NCI-H2107 treated with DMSO at 0.1 percent for 48 hours (cell line): ENCODE results near the gene TMEM245.
"Not testable (repeated sequence)": the region's sequence is repeated elsewhere in the genome, so short reads cannot be mapped to it uniquely, and the experiment has no call there.

Experiments used
- DNase-seq: peaks from one replicate; lab custom pipeline; 2025; ENCODE audit not compliant: unreplicated experiment; lab: John Stamatoyannopoulos, UW

The TMEM245 gene

DNA sequence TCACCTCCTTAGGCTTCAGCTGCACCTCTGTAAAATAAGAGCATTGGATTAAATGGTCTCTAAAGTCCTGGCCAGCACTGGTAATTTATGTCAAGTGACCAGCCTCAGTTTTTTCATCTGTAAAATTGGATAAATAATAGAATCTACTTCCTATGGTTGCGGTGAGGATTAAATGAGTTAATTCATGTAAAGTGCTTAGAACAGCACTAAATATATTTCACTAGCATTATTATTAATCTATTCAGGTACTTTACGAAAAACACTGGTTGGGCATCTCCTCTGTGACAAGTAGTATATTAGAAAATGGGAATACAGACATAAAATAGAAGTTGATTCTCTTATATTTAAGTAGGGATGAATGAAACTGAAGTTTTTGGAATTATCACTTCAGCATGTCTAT lies 13.8 kb upstream of the TMEM245 start:
- DNase-seq, result no peak

GRCh38 chr9:109132567-109133021 lies 12.8 kb upstream of the TMEM245 start:
- DNase-seq, result no peak

- no peak for DNase-seq
These were observed 9.9 kb upstream of the TMEM245 start for GRCh38 chr9:109129470-109130197.

DNA sequence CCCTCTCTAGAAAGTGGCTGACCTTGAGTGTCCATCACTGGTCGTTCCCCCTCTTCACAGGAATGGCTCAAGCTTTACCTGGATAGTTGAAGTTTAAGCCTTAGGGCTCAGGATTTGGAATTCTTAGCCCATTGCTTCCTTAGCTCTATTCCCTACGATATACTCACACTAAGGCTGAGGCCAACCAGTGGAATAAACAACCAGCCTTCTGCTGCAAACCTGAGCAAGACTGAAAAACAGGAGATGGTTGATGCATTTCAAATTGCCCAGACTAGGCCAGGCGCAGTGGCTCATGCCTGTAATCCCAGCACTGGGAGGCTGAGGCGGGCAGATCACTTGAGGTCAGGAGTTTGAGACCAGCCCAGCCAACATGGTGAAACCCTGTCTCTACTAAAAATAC lies 6.9 kb upstream of the TMEM245 start:
- DNase-seq, result not testable (repeated sequence)

DNA sequence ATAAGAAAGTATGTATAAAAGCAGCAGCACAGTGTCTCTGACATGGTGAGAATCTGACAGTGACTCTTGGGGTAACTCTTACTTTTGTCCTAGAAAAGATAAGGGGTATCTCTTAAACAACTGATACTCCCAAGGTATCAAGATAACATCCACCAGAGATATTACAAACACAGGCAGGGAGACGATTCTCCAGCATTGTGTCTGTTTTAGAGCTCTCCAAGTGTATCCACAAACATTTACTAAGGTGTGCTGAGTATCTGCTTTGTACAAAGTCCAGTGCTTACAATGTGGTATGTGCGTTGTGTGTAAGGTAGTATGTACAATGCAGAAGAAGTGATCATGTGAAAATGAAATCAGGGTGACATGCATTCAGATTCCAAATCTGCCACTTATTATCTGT lies 4.4 kb upstream of the TMEM245 start:
- no peak for DNase-seq

DNA sequence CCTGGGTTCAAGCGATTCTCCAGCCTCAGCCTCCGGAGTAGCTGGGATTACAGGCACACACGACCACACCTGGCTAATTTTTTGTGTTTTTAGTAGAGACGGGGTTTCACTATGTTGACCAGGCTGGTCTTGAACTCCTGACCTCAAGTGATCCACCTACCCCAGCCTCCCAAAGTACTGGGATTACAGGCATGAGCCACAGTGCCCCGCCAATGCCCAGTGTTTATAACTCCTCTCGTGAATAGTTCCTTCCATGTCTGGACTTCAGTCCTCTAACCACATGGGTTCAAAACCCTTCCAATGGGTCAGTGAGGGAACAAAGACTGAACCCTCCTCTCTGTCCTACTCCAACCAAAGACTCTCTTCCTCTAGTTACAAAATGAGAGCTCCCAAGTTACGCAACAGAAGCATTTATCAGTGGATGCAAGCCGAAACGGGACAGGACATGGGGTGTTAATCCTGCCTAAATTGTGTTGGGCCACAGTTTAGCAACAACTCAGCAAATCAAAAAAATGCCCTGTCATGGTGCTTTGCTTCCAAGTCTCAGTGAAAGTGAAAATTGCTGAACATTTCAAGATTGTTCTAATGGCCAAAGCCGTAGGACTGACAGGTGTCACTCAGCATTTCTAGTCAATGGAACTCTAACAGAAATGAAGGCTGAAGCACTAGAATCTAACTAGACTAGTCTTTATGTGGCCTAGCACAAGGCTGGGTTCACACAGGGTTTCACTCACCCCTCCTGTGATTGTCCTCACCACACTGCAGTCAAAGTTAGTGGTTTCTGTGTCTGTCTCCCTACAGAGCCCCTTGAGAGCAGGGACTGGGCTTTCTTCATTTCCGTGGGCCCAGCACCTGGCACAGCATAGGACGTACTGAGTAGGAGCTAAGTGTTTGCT lies 3.2 kb upstream of the TMEM245 start:
- DNase-seq, result no peak

- no peak for DNase-seq
These were observed 1.6 kb upstream of the TMEM245 start for GRCh38 chr9:109121232-109121796.

DNA sequence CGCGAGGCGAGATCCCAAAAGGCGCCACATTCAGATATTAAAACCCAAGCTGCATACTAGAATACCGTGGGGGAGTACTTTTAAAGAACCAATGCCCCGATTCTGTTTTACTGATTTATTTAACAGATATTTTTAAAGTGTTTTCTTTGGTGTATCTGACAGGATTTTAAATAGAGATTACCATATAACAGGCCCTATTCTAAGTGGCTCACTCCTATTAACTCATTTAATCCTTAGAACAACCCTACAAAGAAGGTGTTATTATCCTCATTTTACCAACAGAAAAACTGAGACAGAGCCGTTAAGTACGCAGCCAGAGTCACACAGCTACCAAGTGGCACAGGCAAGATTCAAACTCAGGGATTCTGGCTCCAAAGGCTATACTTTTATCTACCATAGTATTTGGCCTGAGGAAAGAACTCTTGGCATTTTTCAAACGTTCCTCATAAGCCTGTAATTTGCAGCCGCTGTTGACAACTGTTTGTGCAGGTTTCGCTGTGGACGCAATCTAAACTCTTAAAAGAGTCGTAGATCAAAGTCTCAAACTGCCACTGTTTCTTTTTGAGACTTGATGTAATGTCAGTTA lies 550 bp upstream of the TMEM245 start:
- DNase-seq, result no peak

DNA sequence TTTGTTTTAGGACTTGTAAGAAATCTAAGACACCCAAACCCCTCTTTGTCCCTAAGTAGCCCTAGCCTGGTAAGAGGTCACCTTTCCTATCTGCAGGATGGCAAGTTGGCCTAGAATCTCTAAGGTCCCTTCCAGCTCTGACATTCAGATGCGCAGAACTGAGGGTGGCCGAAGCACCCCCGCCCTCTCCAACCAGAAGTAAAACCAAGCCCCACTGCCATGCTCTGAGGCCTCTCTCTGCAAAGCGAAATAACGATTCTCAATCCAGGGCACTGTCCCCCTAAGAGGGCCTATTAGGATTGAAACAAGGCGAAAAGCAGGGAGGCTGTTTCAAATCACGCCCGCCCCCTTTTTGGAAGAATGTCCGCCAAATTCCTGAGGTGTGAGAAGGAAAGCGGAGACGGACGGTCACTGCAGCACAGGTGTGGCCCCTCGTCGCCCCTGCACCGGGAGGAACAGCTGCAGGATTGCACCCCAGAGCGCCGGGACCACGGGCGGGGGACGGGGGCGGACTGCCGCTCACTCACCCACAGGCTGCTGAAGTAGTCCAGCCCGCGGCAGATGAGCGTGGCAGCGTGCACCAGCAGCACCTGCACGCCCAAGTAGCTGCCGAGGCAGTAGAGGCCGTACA lies 824 bp downstream of the TMEM245 start:
- DNase-seq, result no peak

GRCh38 chr9:109117856-109118807 lies 1.6 kb downstream of the TMEM245 start:
- DNase-seq, result no peak

DNA sequence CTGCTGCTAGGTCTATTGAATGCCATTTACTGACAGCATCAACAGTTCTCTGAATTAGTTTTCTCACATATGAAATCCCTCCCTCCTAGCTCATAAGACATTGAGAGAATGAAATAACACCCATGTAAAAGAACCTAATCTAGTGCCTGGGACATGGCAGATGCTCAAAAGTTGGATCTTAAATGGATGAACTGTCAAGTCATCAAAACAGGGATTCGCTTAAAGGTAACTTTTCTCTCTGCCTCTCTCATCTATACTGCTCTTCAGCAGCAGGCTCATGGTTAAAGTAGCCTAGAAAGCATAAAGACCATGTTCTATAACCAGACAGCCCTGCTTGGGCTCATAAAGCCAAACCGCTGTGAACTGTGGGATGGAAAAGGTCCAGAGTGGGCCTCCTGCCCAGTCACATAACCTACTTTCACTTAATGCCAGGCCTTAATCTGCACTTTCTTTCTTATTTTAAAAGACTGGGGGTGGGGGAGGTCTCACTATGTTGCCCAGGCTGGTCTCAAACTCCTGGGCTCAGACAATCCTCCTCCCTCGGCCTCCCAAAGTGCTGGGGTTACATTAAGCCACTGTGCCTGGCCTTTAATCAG lies 3.7 kb downstream of the TMEM245 start:
- DNase-seq, result no peak

- DNase-seq, result no peak
These were observed 5.1 kb downstream of the TMEM245 start for GRCh38 chr9:109114670-109115069.

- no peak for DNase-seq
These were observed 5.7 kb downstream of the TMEM245 start for GRCh38 chr9:109113892-109114609.

DNA sequence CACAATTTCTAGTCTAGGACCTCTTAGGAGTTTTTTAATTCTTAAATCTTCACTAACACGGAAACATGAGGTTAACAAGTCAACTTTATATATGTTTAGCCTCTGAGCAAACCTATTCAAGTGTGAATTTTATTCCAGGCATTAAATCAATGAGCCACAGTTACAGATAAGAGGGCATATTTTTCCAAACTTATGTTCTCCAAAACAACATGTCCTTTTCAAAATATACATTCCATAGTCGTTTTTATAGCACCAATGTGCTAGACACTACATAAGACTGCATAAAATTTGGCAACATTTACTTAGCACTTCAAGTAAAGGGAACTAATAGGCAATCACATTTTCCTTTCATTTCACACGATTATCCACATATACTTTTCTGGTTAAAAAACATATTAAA lies 6.5 kb downstream of the TMEM245 start:
- DNase-seq, result no peak

DNA sequence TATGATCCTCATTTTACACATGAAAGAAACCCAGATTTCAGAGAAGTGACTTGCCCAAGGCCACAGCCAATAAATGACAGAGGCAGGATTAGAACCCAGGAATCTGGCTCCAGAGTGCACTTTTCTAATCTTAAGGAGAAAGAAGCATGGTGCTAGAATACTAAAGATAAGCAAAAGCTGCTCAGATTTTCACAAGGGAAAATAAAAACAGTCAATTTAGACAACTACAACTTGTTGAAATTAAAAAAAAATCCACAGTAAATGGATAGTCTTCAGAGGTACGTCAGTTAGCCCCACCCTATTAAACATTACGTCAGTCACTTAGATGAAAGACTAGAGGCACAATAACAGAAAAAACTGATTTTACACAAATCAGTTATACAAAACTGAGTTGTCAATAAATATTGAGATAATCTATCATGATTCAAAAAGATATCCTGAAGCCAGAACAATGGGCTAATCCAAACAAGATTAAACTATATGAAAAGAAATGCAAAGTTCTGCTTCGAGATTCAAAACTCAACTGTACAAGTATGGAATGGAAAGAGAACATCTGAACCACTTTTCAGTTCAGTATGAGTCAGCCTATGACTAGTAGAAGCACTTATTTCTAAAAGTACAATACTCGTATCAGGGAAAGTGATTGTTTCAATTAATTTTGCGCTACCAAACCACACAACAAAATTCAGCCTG lies 9.3 kb downstream of the TMEM245 start:
- DNase-seq, result no peak

DNA sequence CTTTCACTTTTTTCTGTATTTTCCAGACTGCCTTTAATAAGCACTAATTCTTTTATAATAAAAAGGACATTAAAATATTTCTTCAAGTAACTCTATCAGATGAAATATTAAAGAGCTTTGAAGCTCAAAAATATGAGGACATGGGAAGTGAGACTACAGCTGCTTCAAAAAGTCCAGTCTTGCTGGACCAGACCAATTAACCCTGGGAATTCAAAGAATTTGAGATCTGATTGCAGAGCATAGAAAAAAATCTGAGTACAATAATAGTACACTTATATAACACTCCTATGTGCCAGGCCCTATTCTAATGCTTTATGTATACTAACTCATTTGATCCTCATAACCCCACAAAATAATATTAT lies 9.8 kb downstream of the TMEM245 start:
- no peak for DNase-seq

- no peak for DNase-seq
These were observed 11.4 kb downstream of the TMEM245 start for GRCh38 chr9:109108318-109108717.
